Measurements from ENCODE around the gene TRMT13. TPM values are rescaled to one million over a fixed set of nuclear protein-coding genes. Genes with fewer than 3 reads are reported as not detected.

TRMT13 gene
- total and polyA plus RNA-seq, 9 of the 15 experiments (the other 6 are each of a cell fraction or from before 2014, with no cell fraction given), result 18.7 to 33.0 (median 28.9) TPM

DNA sequence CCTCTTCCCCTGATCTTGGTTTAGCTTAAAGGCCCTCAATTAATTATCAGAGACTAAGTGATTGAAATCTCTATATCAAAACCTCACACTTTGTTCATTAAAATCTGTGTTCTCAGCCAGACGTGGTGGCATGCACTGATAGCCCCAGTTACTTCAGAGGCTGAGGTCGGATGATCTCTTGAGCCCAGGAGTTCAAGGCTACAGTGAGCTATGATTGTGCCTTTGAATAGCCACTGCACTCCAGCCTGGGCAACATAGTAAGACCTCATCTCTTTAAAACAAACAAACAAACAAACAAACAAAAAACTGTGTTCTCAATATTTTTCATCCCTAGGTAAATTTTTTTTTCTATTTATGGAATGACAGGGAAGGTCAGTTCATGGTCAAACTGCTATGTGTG is 18.7 kb downstream of the TRMT13 start:
- H3K9ac ChIP-seq (ENCODE audit: insufficient read depth in 1 of 2, low read depth in 2 of 2, low read length in 2 of 2), result no peak overlapping the region
- no peak for DNase-seq (ENCODE audit: extremely low read depth in 1 of 4, low spot score in 3 of 4)
- H3K4me1 ChIP-seq (replicated peaks in 1 of 2; ENCODE audit: control insufficient read depth in 2 of 2, insufficient read depth in 2 of 2, low read length in 2 of 2), result no peaks in the 10 kb centered on the region
- H2AFZ ChIP-seq (ENCODE audit: low read depth, low read length), result no peak overlapping the region
- POLR2A ChIA-PET, result interaction anchor here (1.6 kb wide), 1 partner anchor 18 kb away, joined by 6 read pairs; the partner anchor contains the start of gene TRMT13
- H3K27me3 ChIP-seq (ENCODE audit: control insufficient read depth in 2 of 2, insufficient read depth in 2 of 2, low read length in 2 of 2), result no peaks in the 10 kb centered on the region
- no peak overlapping the region for H3K4me3 ChIP-seq
- no peaks in the 10 kb centered on the region for H3K9me3 ChIP-seq (replicated peaks; ENCODE audit: control insufficient read depth, insufficient read depth, low read depth, low read length)
- FAIRE-seq, result peak; percentile 6
- TF ChIP-seq TARDBP (IDR thresholded peaks at IDR 0.05) (no peak), ZBTB2 (IDR thresholded peaks at IDR 0.05) (no peak), SRSF9 (IDR thresholded peaks at IDR 0.05; ENCODE audit: borderline replicate concordance, low read depth, low read length) (no peak), NCOA1 (IDR thresholded peaks at IDR 0.05; ENCODE audit: low read depth) (no peak), GTF2A2 (tag; IDR thresholded peaks at IDR 0.05) (no peak)
- TF ChIP-seq, protein P1, sequence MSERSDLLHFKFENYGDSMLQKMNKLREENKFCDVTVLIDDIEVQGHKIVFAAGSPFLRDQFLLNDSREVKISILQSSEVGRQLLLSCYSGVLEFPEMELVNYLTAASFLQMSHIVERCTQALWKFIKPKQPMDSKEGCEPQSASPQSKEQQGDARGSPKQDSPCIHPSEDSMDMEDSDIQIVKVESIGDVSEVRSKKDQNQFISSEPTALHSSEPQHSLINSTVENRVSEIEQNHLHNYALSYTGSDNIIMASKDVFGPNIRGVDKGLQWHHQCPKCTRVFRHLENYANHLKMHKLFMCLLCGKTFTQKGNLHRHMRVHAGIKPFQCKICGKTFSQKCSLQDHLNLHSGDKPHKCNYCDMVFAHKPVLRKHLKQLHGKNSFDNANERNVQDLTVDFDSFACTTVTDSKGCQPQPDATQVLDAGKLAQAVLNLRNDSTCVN (CRISPR knock-in tag; IDR thresholded peaks at IDR 0.05), result no peak
- intact Hi-C loops (cut with micrococcal nuclease), result no loop called here
- in situ Hi-C loops (cut with MboI), result no loop called here
- H3K79me2 ChIP-seq (ENCODE audit: control insufficient read depth, insufficient read depth, low read length), result no peaks in the 10 kb centered on the region
- no peak overlapping the region for H3K27ac ChIP-seq (ENCODE audit: extremely low read depth, low read depth, low read length)
- 55% methylated on average over 2 of the region's 2 CpGs for WGBS (ENCODE audit: insufficient coverage, low coverage, missing lambda C conversion rate)
- H3K4me2 ChIP-seq (ENCODE audit: insufficient read depth, low read length), result no peak overlapping the region
- no peaks in the 10 kb centered on the region for H4K20me1 ChIP-seq (replicated peaks; ENCODE audit: control insufficient read depth, insufficient read depth, low read length)
- ATAC-seq, result no peak
- no peaks in the 10 kb centered on the region for H3K9me1 ChIP-seq (ENCODE audit: control insufficient read depth, insufficient read depth, low read length)
- CTCF ChIA-PET (ENCODE audit: low intra/inter-chr PET ratio), result no interaction called here
- BruUV-seq (replicated peaks), result no TSS peak
- H3K36me3 ChIP-seq (ENCODE audit: control insufficient read depth, insufficient read depth, low read length), result peaks cover 30% of the 10 kb centered on the region; the same call in 2 of the 3 replicates

All from K562 (cell line).